Measurements from ENCODE around the gene MTMR11.
A peak's percentile ranks its signal among the peaks of the same experiment; 100 is the strongest.
"Not testable (repeated sequence)": the region's sequence is repeated elsewhere in the genome, so short reads cannot be mapped to it uniquely, and the experiment has no call there.

The MTMR11 gene

DNA sequence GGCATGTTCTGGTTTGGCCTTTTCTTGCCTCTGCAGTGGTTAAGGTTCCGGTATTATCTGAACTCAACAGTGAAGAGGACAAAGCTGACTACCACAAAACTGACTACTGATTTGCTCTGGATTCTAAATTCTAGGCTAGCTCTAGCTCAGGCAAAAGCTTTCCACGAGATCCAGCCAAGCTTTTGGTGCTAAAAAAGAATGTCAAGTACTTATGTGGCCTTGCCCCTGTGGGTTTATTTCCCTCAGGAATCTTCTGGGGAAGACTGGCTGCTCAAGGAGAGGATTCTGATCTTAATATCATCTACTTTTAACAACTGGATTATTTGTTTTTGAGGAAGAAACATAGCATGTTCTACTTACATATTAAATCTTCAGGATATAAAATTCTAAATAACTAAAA is 26.1 kb upstream of the MTMR11 start:
- TF ChIP-seq, protein P1, sequence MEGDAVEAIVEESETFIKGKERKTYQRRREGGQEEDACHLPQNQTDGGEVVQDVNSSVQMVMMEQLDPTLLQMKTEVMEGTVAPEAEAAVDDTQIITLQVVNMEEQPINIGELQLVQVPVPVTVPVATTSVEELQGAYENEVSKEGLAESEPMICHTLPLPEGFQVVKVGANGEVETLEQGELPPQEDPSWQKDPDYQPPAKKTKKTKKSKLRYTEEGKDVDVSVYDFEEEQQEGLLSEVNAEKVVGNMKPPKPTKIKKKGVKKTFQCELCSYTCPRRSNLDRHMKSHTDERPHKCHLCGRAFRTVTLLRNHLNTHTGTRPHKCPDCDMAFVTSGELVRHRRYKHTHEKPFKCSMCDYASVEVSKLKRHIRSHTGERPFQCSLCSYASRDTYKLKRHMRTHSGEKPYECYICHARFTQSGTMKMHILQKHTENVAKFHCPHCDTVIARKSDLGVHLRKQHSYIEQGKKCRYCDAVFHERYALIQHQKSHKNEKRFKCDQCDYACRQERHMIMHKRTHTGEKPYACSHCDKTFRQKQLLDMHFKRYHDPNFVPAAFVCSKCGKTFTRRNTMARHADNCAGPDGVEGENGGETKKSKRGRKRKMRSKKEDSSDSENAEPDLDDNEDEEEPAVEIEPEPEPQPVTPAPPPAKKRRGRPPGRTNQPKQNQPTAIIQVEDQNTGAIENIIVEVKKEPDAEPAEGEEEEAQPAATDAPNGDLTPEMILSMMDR (IDR thresholded peaks at IDR 0.05; ENCODE audit: unreplicated experiment in 3 of 3), result no peak
- Mint-ChIP-seq H3K27me3 (ENCODE audit: low read depth) (no peaks in the 10 kb centered on the region), H3K4me3 (no peak overlapping the region), H3K9me3 (peaks cover 14% of the 10 kb centered on the region), H3K27ac (peak overlapping the region in 2 of 3 experiments; percentile 17 to 43), H3K36me3 (ENCODE audit: low read depth) (peaks cover 81% of the 10 kb centered on the region), H3K4me1 (no peaks in the 10 kb centered on the region)

DNA sequence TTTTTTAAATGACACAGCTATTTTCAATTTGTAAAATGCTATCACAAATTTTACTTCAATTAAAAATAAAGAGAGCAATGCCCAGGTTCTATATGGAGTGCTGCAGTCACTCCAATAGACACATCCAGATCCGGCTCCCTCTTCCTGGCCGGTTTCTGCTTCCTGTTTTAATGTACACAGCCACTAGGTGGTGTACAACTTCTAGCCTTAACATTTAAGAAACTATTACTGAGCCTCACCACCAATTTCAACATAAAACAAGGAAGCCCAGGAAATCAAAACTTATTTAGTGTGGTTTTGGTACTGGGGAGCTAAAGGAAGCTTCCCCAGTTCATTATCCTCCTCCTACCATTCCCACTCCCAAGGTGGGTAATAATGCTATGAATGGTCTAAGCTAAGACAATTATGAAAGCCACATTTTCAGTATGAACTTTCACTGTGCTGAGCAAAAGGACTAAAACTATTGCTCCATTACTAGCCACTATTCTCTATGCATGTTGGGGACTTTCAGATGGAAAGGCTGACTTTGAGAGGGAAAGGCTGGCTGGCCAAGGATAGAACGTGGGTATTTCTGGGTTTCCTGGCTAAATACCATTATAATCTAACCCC is 25.5 kb upstream of the MTMR11 start:
- Mint-ChIP-seq H3K27ac (peak overlapping the region in 2 of 3 experiments; percentile 17 to 34), H3K36me3 (ENCODE audit: low read depth) (peaks cover 81% of the 10 kb centered on the region), H3K27me3 (ENCODE audit: low read depth) (no peaks in the 10 kb centered on the region), H3K4me3 (no peak overlapping the region), H3K9me3 (peaks cover 17% of the 10 kb centered on the region), H3K4me1 (no peaks in the 10 kb centered on the region)
- TF ChIP-seq, protein P1 (IDR thresholded peaks at IDR 0.05; ENCODE audit: unreplicated experiment in 3 of 3), result peak; percentile 75 to 83 (median 82)

DNA sequence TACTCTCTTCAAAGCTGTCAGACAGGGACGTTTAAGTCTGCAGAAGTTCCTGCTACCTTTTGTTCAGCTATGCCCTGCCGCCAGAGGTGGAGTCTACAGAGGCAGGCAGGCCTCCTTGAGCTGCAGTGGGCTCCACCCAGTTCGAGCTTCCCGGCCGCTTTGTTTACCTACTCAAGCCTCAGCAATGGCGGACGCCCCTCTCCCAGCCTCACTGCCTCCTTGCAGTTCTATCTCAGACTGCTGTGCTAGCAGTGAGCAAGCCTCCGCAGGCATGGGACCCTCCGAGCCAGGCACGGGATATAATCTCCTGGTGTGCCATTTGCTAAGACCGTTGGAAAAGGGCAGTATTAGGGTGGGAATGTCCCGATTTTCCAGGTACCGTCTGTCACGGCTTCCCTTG is 20.9 kb upstream of the MTMR11 start:
- not testable (repeated sequence) for H3K27me3 Mint-ChIP-seq (ENCODE audit: low read depth); H3K4me3 Mint-ChIP-seq; H3K4me1 Mint-ChIP-seq

DNA sequence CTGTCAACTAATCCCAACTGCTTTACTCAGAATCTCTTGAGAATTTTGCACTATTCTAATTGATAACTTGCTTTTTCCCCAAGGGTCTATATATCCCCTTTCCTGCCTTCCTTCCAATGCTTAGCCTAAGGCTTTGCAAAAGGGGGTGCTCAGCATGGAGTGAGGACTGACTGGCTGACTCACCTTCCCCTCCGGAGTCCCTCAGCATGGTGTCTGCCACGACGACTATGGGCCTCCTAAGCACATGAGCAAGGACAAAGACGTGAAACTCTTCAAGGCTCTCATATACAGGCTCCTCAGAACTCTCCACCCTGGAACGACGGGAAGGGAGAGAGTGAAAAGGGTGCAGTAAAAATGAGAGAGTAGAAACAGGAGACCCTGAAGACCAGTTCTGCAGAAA is 13.2 kb upstream of the MTMR11 start:
- Mint-ChIP-seq H3K36me3 (ENCODE audit: low read depth) (peaks cover 69% of the 10 kb centered on the region), H3K4me1 (no peaks in the 10 kb centered on the region), H3K9me3 (peaks cover 15% of the 10 kb centered on the region), H3K27ac (no peak overlapping the region), H3K4me3 (no peak overlapping the region), H3K27me3 (ENCODE audit: low read depth) (no peaks in the 10 kb centered on the region)
- TF ChIP-seq, protein P1 (IDR thresholded peaks at IDR 0.05; ENCODE audit: unreplicated experiment in 3 of 3), result no peak

More for the DNA sequence above, 20.9 kb upstream of the MTMR11 start:
- not testable (repeated sequence) for H3K27ac Mint-ChIP-seq
- peaks cover 94% of the 10 kb centered on the region for H3K36me3 Mint-ChIP-seq (ENCODE audit: low read depth)
- peaks cover 46% of the 10 kb centered on the region for H3K9me3 Mint-ChIP-seq

DNA sequence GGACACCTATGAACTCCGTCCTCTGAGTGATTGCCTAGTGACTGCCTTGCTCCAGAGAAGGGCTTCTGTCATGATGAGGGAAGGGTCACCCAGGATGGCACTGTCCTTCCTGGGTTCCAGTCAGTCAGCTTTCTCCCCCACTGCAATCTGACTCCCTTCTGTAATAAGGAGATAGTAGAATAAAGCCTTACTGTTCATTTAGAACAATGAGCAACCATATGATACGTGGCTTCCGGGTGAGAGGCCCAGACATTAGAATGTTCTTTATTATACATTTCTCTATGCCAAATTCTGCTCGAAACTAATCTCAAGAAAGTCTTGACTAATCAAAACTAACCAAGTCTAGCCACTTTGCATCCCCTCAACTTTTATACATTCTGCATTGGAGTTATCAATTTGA is 8.5 kb upstream of the MTMR11 start:
- TF ChIP-seq, protein P1 (IDR thresholded peaks at IDR 0.05; ENCODE audit: unreplicated experiment in 3 of 3), result no peak
- Mint-ChIP-seq H3K4me1 (peaks cover 14% of the 10 kb centered on the region), H3K4me3 (no peak overlapping the region), H3K27me3 (ENCODE audit: low read depth) (no peaks in the 10 kb centered on the region), H3K27ac (no peak overlapping the region), H3K9me3 (no peaks in the 10 kb centered on the region), H3K36me3 (ENCODE audit: low read depth) (peaks cover 43% of the 10 kb centered on the region)

DNA sequence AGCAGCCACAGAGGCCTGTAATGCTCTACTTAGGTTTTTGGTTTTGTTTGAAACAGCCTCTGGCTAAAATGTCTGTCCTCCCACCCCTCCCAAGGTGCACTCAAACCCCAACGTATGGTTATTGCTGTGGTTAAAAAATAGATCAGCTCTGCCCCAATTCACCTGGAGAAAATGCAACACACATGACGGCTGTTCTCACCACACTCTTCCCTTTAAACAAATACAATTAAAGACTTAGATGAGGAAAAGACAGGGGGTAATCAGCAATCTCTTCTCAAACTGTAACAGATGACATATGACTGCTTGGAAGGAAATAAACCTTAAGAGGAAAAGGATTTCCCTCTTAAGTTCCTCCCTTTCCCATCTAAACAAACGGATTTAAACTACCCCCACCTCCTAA is 6.2 kb upstream of the MTMR11 start:
- TF ChIP-seq, protein P1 (IDR thresholded peaks at IDR 0.05; ENCODE audit: unreplicated experiment in 3 of 3), result no peak
- H3K27ac Mint-ChIP-seq, result peak overlapping the region; percentile 12 to 72 (median 72)
- H3K4me3 Mint-ChIP-seq, result no peak overlapping the region
- H3K36me3 Mint-ChIP-seq (ENCODE audit: low read depth), result peaks cover 26% of the 10 kb centered on the region
- no peaks in the 10 kb centered on the region for H3K27me3 Mint-ChIP-seq (ENCODE audit: low read depth)
- H3K4me1 Mint-ChIP-seq, result peaks cover 27% of the 10 kb centered on the region
- no peaks in the 10 kb centered on the region for H3K9me3 Mint-ChIP-seq

All from nephron (organoid).